K562 (cell line): ENCODE data around the gene ERMP1.

ENCODE experiments used
- GATA2 ChIP-seq: sonication (generic); formaldehyde crosslinking; IDR thresholded peaks from 2 replicates; pipeline ENCODE4 v1.4.0; 2020; ENCODE audit warnings: mild to moderate bottlenecking, missing genetic modification reagents
- HNRNPK ChIP-seq: fragments of 200-400 bp; formaldehyde crosslinking; IDR thresholded peaks from one replicate; pipeline ENCODE4 v1.6.1; 2018; ENCODE audit warnings: mild to moderate bottlenecking, low read depth, low read length; ENCODE audit not compliant: poor library complexity, severe bottlenecking
- L3MBTL2 ChIP-seq: fragments of 450-650 bp; IDR thresholded peaks from 2 replicates; pipeline ENCODE4 v1.6.1; 2016; ENCODE audit warnings: mild to moderate bottlenecking, moderate library complexity
- MYNN ChIP-seq, 2 experiments: sonication (generic); formaldehyde crosslinking in 1 of 2; IDR thresholded peaks; 2 replicates each; pipeline versions ENCODE4 v1.5.0 to v1.6.1; 2016 to 2020; ENCODE audit warnings: antibody characterized with exemption in 1 of 2, missing genetic modification reagents in 1 of 2
- POLR2AphosphoS5 ChIP-seq: IDR thresholded peaks from 2 replicates; pipeline ENCODE4 v1.6.1; 2011; ENCODE audit warnings: mild to moderate bottlenecking, low read depth, low read length, moderate library complexity; ENCODE audit not compliant: control insufficient read depth, insufficient read depth
- ZNF274 ChIP-seq: IDR thresholded peaks from 2 replicates; pipeline ENCODE4 v1.6.1; 2011; ENCODE audit warnings: low read depth, mild to moderate bottlenecking, low read length, moderate library complexity, borderline replicate concordance

- TF ChIP-seq GATA2 (CRISPR knock-in tag) (no peak), POLR2AphosphoS5 (no peak), L3MBTL2 (no peak), ZNF274 (no peak), MYNN (IDR thresholded peaks at IDR 0.05) (no peak), MYNN (CRISPR knock-in tag; IDR thresholded peaks at IDR 0.05) (no peak), HNRNPK (no peak)
Measured at GRCh38 chr9:5762421-5762820, 70.5 kb downstream of the ERMP1 start.
